Measurements from ENCODE around the gene EIF3F. TPM values are rescaled to one million over a fixed set of nuclear protein-coding genes. Genes with fewer than 3 reads are reported as not detected.

EIF3F gene
- total and polyA plus RNA-seq, 2 experiments from 2014 or later: 137 to 201 TPM

DNA sequence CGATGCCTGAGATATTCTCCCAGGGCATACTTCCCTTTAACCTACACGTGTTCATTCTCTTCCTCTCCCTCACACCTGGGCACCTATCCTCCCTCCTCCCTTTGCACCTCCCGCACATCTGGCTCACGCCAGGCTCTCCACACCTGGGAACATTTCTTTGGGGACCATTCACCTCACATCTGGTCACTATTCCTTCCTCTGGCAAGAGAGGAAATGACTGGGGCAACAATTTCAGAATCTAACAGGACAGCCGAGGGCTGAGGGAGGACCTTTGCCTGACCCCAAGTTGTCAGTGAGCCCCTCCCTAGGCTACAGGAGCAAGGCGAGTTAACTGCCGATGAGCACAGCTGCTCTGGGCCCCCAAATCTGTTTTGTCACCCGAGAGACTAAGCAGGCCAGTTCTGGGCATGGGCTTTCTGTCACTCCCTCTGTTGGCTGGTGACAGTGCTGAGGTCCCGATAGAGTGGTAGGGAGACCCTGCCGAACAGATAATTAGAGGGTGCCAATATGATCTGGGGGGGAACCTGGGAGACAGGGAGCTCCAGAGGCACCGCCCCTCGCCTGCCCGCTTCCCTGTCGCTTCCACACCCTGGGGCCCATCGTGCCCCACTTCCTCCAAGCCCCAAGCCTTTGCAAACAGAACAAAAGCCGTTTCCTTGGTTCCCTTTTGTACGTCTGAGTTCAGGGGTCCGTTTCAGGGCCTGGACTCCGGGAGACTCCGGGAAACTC is 45.6 kb downstream of the EIF3F start:
- WGBS (ENCODE audit: low lambda C conversion rate, missing lambda C conversion rate): 48% methylated on average over 20 of the region's 20 CpGs
- peak overlapping the region; percentile 15 for H2AFZ ChIP-seq

DNA sequence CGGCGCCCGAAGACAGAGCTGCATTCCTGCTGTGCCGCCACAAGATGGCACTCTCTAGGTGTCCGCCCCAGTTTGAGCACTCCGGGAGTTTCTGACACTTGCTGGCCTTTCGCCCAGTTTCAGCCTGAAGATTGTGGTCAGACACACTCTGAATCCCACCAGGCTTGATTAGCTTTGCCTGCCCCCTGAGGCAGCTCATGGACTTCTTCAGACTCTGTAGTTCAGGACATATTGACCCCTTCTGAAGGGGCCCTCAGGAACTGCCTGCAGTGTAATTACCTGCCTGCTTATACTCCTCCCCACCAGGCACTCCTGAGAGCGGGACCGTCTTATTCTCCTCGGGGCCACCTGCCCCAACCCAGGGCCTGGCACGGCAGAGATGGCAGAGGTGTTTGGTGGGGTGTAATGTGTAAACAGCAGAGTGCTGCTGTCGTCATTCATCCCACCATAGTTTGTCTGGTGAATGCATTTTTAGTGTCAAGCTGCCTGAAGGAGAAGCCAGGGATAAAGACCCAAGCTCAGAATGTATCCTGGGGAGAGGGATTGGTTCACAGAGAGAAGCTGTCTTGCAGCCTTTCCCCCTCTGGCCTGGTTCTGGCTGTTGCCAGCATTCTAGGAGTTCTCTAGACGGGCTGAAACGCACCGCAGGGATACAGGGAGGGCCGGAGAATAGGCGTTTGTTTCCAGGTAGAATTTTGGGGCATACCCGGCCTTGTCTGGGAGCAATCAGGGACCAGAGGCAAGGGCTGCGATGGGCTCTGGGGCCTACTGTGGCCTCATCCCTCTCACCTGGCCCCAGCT is 46.4 kb downstream of the EIF3F start:
- TF ChIP-seq, protein P1, sequence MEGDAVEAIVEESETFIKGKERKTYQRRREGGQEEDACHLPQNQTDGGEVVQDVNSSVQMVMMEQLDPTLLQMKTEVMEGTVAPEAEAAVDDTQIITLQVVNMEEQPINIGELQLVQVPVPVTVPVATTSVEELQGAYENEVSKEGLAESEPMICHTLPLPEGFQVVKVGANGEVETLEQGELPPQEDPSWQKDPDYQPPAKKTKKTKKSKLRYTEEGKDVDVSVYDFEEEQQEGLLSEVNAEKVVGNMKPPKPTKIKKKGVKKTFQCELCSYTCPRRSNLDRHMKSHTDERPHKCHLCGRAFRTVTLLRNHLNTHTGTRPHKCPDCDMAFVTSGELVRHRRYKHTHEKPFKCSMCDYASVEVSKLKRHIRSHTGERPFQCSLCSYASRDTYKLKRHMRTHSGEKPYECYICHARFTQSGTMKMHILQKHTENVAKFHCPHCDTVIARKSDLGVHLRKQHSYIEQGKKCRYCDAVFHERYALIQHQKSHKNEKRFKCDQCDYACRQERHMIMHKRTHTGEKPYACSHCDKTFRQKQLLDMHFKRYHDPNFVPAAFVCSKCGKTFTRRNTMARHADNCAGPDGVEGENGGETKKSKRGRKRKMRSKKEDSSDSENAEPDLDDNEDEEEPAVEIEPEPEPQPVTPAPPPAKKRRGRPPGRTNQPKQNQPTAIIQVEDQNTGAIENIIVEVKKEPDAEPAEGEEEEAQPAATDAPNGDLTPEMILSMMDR (IDR thresholded peaks at IDR 0.05; ENCODE audit: poor library complexity): peak; percentile 93
- TF ChIP-seq EZH2phosphoT487 (IDR thresholded peaks at IDR 0.05; ENCODE audit: low read depth, severe bottlenecking, unreplicated experiment): no peak
- H3K27me3 ChIP-seq: peaks cover 6% of the 10 kb centered on the region
- WGBS (ENCODE audit: low lambda C conversion rate, missing lambda C conversion rate): 52% methylated on average over 19 of the region's 19 CpGs
- H4K20me1 ChIP-seq (ENCODE audit: insufficient read depth, poor library complexity, severe bottlenecking): no peaks in the 10 kb centered on the region
- peak overlapping the region; percentile 23 for H3K4me2 ChIP-seq
- peak; percentile 92 for DNase-seq (ENCODE audit: low spot score)
- H3K9me3 ChIP-seq (ENCODE audit: low read depth): no peaks in the 10 kb centered on the region
- H3K79me2 ChIP-seq: no peaks in the 10 kb centered on the region
- H3K36me3 ChIP-seq (replicated peaks; ENCODE audit: insufficient read depth, low read depth): no peaks in the 10 kb centered on the region
- H3K4me3 ChIP-seq: no peak overlapping the region
- no peak overlapping the region for H2AFZ ChIP-seq
- no peaks in the 10 kb centered on the region for H3K9me2 ChIP-seq (replicated peaks; ENCODE audit: insufficient read depth)
- peaks cover 22% of the 10 kb centered on the region for H3K4me1 ChIP-seq (ENCODE audit: insufficient read depth)
- H3K27ac ChIP-seq: peak overlapping the region; percentile 13

More for the DNA sequence above, 45.6 kb downstream of the EIF3F start:
- no peaks in the 10 kb centered on the region for H4K20me1 ChIP-seq (ENCODE audit: insufficient read depth, poor library complexity, severe bottlenecking)
- H3K9me3 ChIP-seq (ENCODE audit: low read depth): no peaks in the 10 kb centered on the region
- no peak overlapping the region for H3K4me2 ChIP-seq
- no peak for TF ChIP-seq EZH2 (IDR thresholded peaks at IDR 0.05; ENCODE audit: borderline replicate concordance)
- TF ChIP-seq EZH2phosphoT487 (IDR thresholded peaks at IDR 0.05; ENCODE audit: low read depth, severe bottlenecking, unreplicated experiment): no peak
- TF ChIP-seq, protein P1 (IDR thresholded peaks at IDR 0.05; ENCODE audit: poor library complexity): no peak
- H3K79me2 ChIP-seq: no peaks in the 10 kb centered on the region
- H3K27ac ChIP-seq: no peak overlapping the region
- H3K4me1 ChIP-seq (ENCODE audit: insufficient read depth): peaks cover 22% of the 10 kb centered on the region
- H3K27me3 ChIP-seq: peaks cover 6% of the 10 kb centered on the region
- no peaks in the 10 kb centered on the region for H3K36me3 ChIP-seq (replicated peaks; ENCODE audit: insufficient read depth, low read depth)
- no peak overlapping the region for H3K4me3 ChIP-seq
- no peak for DNase-seq (ENCODE audit: low spot score)
- H3K9me2 ChIP-seq (replicated peaks; ENCODE audit: insufficient read depth): no peaks in the 10 kb centered on the region

DNA sequence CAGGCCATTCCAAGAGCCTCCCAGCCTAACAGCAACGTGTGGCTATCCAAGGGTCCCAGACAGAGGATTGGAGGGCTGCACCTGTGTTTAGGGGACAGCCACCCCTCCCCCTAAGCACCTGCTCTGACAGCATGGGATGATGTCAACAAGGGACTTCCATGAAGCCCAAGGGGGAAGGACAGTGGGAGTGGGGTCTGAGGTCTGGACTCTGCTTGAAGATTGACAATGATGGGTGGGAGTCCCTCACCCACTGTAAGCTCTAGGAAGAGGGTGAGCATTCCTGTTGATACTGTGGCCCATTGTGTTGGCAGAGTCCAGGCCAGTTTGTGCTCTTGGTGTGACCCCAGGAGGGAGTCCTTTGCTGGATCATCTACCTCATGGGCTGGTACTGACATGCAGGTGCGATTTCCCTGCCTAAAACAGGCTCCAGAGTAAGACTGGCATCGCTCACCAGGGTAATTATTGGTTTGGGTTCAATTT is 47.0 kb downstream of the EIF3F start:
- no peaks in the 10 kb centered on the region for H4K20me1 ChIP-seq (ENCODE audit: insufficient read depth, poor library complexity, severe bottlenecking)
- no peak for DNase-seq (ENCODE audit: low spot score)

More for the DNA sequence above, 47.0 kb downstream of the EIF3F start:
- TF ChIP-seq EZH2 (IDR thresholded peaks at IDR 0.05; ENCODE audit: borderline replicate concordance): no peak
- TF ChIP-seq, protein P1 (IDR thresholded peaks at IDR 0.05; ENCODE audit: poor library complexity): no peak
- TF ChIP-seq EZH2phosphoT487 (IDR thresholded peaks at IDR 0.05; ENCODE audit: low read depth, severe bottlenecking, unreplicated experiment): no peak
- WGBS (ENCODE audit: low lambda C conversion rate, missing lambda C conversion rate): 91% methylated on average over 3 of the region's 3 CpGs
- H3K9me2 ChIP-seq (replicated peaks; ENCODE audit: insufficient read depth): no peaks in the 10 kb centered on the region
- no peaks in the 10 kb centered on the region for H3K9me3 ChIP-seq (ENCODE audit: low read depth)
- H2AFZ ChIP-seq: no peak overlapping the region
- H3K4me1 ChIP-seq (ENCODE audit: insufficient read depth): peaks cover 22% of the 10 kb centered on the region
- no peak overlapping the region for H3K4me2 ChIP-seq
- H3K27ac ChIP-seq: no peak overlapping the region
- no peaks in the 10 kb centered on the region for H3K36me3 ChIP-seq (replicated peaks; ENCODE audit: insufficient read depth, low read depth)
- peaks cover 6% of the 10 kb centered on the region for H3K27me3 ChIP-seq
- no peak overlapping the region for H3K4me3 ChIP-seq
- H3K79me2 ChIP-seq: no peaks in the 10 kb centered on the region

Measured in hepatocyte (in vitro differentiated cells).